OCI-LY7 (cell line): ENCODE data around the gene SLC5A11. TPM values are rescaled to one million over a fixed set of nuclear protein-coding genes. Genes with fewer than 3 reads are reported as not detected.

ENCODE experiments used
- BruUV-seq: library from RNA; stranded (reverse); fragments of 400-500 nt; replicated peaks from 2 replicates; lab custom pipeline; 2021; lab: Mats Ljungman, UMichigan
- CTCF ChIA-PET: fragments of 300-600 bp; sonication (Branson Sonifier 250); formaldehyde crosslinking; loops from one replicate; lab custom pipeline; 2022; ENCODE audit warnings: antibody characterized with exemption; ENCODE audit not compliant: unreplicated experiment; lab: Charles Lee
- POLR2A ChIA-PET: fragments of 300-600 bp; sonication (Branson Sonifier 250); formaldehyde crosslinking; loops from one replicate; lab custom pipeline; 2022; ENCODE audit warnings: antibody characterized with exemption; lab: Charles Lee
- DNase-seq: peaks from one replicate; pipeline ENCODE4 v3.0.0-alpha.2; 2015; ENCODE audit warnings: low spot score
- H2AFZ ChIP-seq: fragments of 200-600 bp; sonication (generic), shearing (Covaris generic); 2 replicates; pipeline ENCODE4 v1.6.1; 2014; ENCODE audit warnings: mild to moderate bottlenecking, antibody characterized with exemption, low read length, moderate library complexity
- H3K27ac ChIP-seq: fragments of 200-600 bp; sonication (generic); 2 replicates; pipeline ENCODE4 v1.5.1; 2014; ENCODE audit warnings: mixed run types, low read depth, mild to moderate bottlenecking, moderate library complexity, low read length, inconsistent platforms; ENCODE audit not compliant: poor library complexity, severe bottlenecking
- H3K36me3 ChIP-seq: fragments of 200-600 bp; sonication (generic); 2 replicates; pipeline ENCODE4 v1.6.1; 2014; ENCODE audit warnings: mild to moderate bottlenecking, antibody characterized with exemption, low read length, moderate library complexity, mixed read lengths; ENCODE audit not compliant: insufficient read depth
- H3K4me1 ChIP-seq: fragments of 200-600 bp; sonication (generic); 2 replicates; pipeline ENCODE4 v1.5.1; 2014; ENCODE audit warnings: mild to moderate bottlenecking, low read length; ENCODE audit not compliant: insufficient read depth, poor library complexity, severe bottlenecking
- H3K4me2 ChIP-seq: fragments of 200-600 bp; sonication (generic); 2 replicates; pipeline ENCODE4 v1.6.1; 2014; ENCODE audit warnings: mild to moderate bottlenecking, low read length
- H3K4me3 ChIP-seq: fragments of 200-600 bp; sonication (generic); 2 replicates; pipeline ENCODE4 v1.5.1; 2014; ENCODE audit warnings: mild to moderate bottlenecking, low read depth, low read length; ENCODE audit not compliant: poor library complexity, severe bottlenecking
- H3K79me2 ChIP-seq: fragments of 200-600 bp; sonication (generic); 2 replicates; pipeline ENCODE4 v1.6.1; 2016; ENCODE audit warnings: low read depth, mild to moderate bottlenecking, low read length, moderate library complexity, mixed read lengths; ENCODE audit not compliant: insufficient read depth
- H3K9me2 ChIP-seq: fragments of 200-600 bp; sonication (generic); 2 replicates; pipeline ENCODE4 v1.6.1; 2016; ENCODE audit warnings: mild to moderate bottlenecking, low read length, mixed read lengths; ENCODE audit not compliant: insufficient read depth
- H3K9me3 ChIP-seq: fragments of 200-600 bp; sonication (generic); 2 replicates; pipeline ENCODE4 v1.6.1; 2014; ENCODE audit warnings: mild to moderate bottlenecking, mixed run types, low read length, mixed read lengths
- H4K20me1 ChIP-seq: fragments of 200-600 bp; sonication (generic); 2 replicates; pipeline ENCODE4 v1.6.1; 2014; ENCODE audit warnings: mild to moderate bottlenecking, antibody characterized with exemption, low read length, moderate library complexity, mixed read lengths; ENCODE audit not compliant: insufficient read depth
- EZH2phosphoT487 ChIP-seq: fragments of 200-600 bp; sonication (generic); IDR thresholded peaks from 2 replicates; pipeline ENCODE4 v1.6.1; 2018; ENCODE audit warnings: low read depth, borderline replicate concordance, mild to moderate bottlenecking, mixed run types, antibody characterized with exemption, low read length, moderate library complexity, mixed read lengths
- intact Hi-C: fragments of 100-400 bp; cut with micrococcal nuclease; formaldehyde crosslinking; loops from one replicate; pipeline ENCODE4 v1.10.0; 2022; ENCODE audit not compliant: unreplicated experiment
- total RNA-seq, 2 experiments: library from RNA; depleted of rRNA in 1 of 2; stranded (reverse); fragments of >200 nt in 1 of 2; shearing (Covaris generic) in 1 of 2; gene quantifications; 2 replicates each; pipeline ENCODE4 v1.2.3, GENCODE V29; 2014 to 2022
- TF ChIP-seq, protein P1 (sequence below): fragments of 200-600 bp; sonication (generic); conservative IDR thresholded peaks from 2 replicates; pipeline ENCODE4 v1.5.1; 2014; ENCODE audit warnings: mild to moderate bottlenecking, antibody characterized with exemption, low read length, moderate library complexity, mixed read lengths

Gene SLC5A11
- total RNA-seq, 2 experiments from 2014 or later = 1.0 TPM

DNA sequence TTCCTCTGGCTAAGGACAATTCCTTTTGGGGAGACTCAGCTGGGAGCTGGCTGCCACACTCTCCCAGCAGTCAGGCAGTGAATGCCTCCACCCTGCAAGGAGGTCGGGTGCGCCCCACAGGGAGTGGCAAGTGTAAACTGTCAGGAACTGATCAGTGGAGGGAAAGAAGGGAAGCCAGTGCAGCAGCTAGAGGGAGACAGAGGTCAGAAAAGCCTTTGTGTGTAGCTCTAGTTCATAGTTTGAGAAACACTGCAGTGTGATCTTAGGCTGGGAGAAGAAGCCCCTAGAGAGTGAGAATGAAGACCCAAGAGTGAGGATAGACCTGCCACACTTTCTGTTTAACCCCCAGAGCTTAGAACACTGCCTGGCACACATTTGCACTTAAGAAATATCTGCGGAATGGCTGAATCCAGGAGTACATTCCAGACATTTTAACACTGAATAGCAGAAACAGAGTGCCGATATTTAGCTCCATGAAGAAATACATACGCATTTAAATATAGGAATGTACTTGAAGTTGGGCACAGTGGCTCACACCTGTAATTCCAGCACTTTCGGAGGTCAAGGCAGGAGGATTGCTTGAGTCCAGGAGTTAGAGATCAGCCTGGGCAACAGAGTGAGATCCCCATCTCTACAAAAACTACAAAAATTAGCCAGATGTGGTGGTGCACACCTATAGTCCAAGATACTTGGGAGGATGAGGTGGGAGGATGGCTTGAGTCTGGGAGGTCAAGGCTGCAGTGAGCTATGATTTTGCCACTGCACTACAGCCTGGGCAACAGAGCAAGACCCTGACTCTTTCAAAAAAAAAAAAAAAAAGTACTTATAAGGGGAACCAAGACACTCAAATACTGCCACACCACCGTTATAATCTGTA is 11.1 kb upstream of the SLC5A11 start:
- BruUV-seq = no TSS peak
- ChIA-PET POLR2A (interaction anchor here (0.6 kb wide), 1 partner anchor 205 kb away, joined by 3 read pairs; no protein-coding TSS in a partner anchor), CTCF (no interaction called here)
- peak; percentile 38 for DNase-seq
- intact Hi-C loops = loop anchor here (2.0 kb wide), 1 partner anchor 390 kb away; no protein-coding TSS in a partner anchor
- no peak overlapping the region for H3K4me3 ChIP-seq
- H3K9me2 ChIP-seq = no peaks in the 10 kb centered on the region
- no peak overlapping the region for H3K4me2 ChIP-seq
- no peaks in the 10 kb centered on the region for H3K4me1 ChIP-seq
- H2AFZ ChIP-seq = no peak overlapping the region
- H4K20me1 ChIP-seq = no peaks in the 10 kb centered on the region
- no peak overlapping the region for H3K27ac ChIP-seq
- no peaks in the 10 kb centered on the region for H3K79me2 ChIP-seq
- TF ChIP-seq, protein P1, sequence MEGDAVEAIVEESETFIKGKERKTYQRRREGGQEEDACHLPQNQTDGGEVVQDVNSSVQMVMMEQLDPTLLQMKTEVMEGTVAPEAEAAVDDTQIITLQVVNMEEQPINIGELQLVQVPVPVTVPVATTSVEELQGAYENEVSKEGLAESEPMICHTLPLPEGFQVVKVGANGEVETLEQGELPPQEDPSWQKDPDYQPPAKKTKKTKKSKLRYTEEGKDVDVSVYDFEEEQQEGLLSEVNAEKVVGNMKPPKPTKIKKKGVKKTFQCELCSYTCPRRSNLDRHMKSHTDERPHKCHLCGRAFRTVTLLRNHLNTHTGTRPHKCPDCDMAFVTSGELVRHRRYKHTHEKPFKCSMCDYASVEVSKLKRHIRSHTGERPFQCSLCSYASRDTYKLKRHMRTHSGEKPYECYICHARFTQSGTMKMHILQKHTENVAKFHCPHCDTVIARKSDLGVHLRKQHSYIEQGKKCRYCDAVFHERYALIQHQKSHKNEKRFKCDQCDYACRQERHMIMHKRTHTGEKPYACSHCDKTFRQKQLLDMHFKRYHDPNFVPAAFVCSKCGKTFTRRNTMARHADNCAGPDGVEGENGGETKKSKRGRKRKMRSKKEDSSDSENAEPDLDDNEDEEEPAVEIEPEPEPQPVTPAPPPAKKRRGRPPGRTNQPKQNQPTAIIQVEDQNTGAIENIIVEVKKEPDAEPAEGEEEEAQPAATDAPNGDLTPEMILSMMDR = peak; percentile 67
- no peak for TF ChIP-seq EZH2phosphoT487
- H3K36me3 ChIP-seq = no peaks in the 10 kb centered on the region
- no peaks in the 10 kb centered on the region for H3K9me3 ChIP-seq

DNA sequence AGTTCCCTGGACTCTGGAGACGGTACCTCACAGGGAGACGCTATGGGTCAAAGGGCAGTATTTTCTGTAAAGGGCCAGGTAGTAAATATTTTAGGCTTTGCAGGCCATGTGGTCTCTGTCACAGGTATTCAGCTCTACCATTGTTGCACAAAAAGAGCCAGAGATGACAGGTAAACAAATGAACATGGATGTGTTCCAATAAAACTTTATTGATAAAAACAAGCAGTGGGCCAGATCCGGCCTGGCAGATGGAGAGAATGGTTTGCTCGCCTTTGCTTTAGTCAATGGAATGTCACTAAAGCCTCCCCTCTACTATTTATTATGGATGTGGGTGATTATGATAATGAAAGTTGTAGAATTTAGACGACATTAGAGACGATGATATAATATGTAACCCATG is 8.9 kb upstream of the SLC5A11 start:
- Histone ChIP-seq H3K9me3 (no peaks in the 10 kb centered on the region), H2AFZ (no peak overlapping the region), H3K4me3 (no peak overlapping the region), H3K4me1 (no peaks in the 10 kb centered on the region), H3K79me2 (no peaks in the 10 kb centered on the region), H3K4me2 (no peak overlapping the region), H4K20me1 (no peaks in the 10 kb centered on the region), H3K27ac (no peak overlapping the region), H3K9me2 (no peaks in the 10 kb centered on the region), H3K36me3 (no peaks in the 10 kb centered on the region)
- CTCF ChIA-PET = no interaction called here
- intact Hi-C loops = no loop called here
- no peak for TF ChIP-seq EZH2phosphoT487
- TF ChIP-seq, protein P1 = no peak
- POLR2A ChIA-PET = no interaction called here
- no TSS peak for BruUV-seq
- no peak for DNase-seq

DNA sequence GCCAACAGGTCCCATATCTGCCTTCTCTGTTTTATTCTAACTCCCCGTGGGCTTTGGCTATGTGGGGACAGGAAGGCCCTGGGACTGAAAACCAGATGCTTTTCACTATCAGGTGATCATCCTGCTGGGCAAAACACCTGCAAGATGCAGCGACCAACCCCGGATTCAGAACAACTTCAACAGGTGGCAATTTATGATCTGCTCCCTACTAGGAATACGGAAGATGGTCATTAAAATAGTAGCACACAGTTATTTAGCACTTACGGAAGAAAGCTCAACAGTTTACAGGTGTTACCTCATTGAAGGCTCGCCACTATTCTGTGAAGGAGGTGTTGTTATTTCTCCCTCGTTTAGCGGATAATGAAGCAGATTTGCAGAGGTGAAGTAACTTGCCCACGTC is 7.8 kb upstream of the SLC5A11 start:
- TF ChIP-seq, protein P1 = no peak
- no peak for TF ChIP-seq EZH2phosphoT487
- no peak overlapping the region for H3K4me3 ChIP-seq
- no peaks in the 10 kb centered on the region for H4K20me1 ChIP-seq
- H3K79me2 ChIP-seq = no peaks in the 10 kb centered on the region
- H3K9me3 ChIP-seq = no peaks in the 10 kb centered on the region
- H2AFZ ChIP-seq = no peak overlapping the region
- DNase-seq = no peak
- no TSS peak for BruUV-seq
- intact Hi-C loops = no loop called here
- ChIA-PET CTCF (no interaction called here), POLR2A (no interaction called here)
- no peaks in the 10 kb centered on the region for H3K4me1 ChIP-seq
- H3K27ac ChIP-seq = no peak overlapping the region
- no peak overlapping the region for H3K4me2 ChIP-seq
- no peaks in the 10 kb centered on the region for H3K36me3 ChIP-seq
- no peaks in the 10 kb centered on the region for H3K9me2 ChIP-seq
